GM19351 (cell line): ENCODE data around the gene CA11.

Experiments
- ATAC-seq: cut with Tn5 transposase; IDR thresholded peaks from one replicate; pipeline ENCODE4 v1.9.1; 2021; ENCODE audit warnings: mild to moderate bottlenecking, moderate library complexity; ENCODE audit not compliant: unreplicated experiment

The CA11 gene

DNA sequence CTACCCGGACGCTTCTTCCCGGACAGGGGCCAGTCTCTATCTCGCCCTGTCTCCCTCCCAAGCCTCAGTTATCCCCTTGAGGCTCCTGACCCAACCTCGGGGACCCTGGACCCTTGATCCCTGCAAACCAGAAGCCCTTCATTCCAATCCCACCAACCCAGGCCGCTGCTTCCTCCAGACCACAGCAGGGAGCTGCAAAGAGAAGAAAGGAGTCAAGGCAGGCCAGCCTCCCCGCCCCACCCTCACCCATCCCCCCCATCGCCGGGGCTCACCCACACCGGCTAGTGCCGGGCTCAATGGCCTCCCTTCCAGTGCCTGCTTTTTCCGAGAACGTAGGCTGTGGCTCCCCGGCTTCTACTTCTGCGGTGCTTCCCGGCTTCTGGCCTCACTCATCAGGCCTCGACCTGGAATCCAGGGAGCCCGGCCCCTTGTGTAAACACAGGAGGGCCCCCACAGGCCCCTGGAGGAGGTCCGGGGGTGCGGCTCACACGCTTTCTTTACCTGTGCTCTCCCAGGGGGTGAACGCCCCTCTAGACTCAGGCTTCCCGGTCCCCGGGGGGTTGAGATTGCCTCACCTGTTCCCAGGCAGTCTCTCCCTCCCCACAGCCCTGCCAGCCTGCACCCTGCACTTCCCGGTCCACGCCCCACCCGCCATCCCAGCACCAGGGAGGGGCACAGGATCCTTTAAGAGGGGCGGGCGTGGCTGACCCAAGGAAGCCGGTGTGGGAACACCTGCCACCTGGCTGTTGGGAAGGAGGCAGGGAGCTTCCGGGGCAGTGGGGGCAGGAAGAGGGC lies 31.4 kb downstream of the CA11 start, which contains the start of gene FAM83E:
FAM83E (minus strand) TSS at position 641 of the 795 bp plus-strand sequence. CDS start 1,704 bp downstream, outside the sequence.
- no peak for ATAC-seq

- no peak for ATAC-seq
Measured at GRCh38 chr19:48613852-48614435, 32.0 kb downstream of the CA11 start.

GRCh38 chr19:48613024-48613851 lies 32.7 kb downstream of the CA11 start:
- no peak for ATAC-seq

GRCh38 chr19:48611872-48612271 lies 34.1 kb downstream of the CA11 start:
- ATAC-seq = no peak

DNA sequence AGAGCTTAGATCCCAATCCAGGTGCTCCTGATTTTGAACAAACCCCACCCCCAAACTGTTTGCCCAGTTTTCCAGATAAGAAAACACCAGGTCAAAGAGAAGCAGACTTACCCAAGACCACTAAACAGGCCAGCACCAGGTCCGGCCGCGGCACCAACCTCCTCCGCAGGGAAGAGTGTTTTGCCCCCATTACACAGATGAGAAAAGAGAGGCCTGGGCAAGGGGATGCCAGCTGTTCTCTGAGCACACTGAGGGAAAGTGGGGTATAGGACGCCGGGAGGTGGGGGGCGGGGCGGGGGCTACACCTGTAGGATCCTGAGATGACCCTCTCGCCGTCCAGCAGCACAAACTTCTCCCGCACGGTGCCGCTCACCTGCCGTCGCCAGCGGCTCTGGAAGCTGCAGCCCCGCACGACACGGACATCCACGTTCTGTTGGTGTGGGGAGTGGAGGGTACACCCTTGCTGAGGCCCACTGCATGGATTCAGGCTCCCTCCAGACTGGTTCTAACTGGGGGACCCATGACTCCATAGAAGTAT lies 36.3 kb downstream of the CA11 start:
- ATAC-seq = no peak

DNA sequence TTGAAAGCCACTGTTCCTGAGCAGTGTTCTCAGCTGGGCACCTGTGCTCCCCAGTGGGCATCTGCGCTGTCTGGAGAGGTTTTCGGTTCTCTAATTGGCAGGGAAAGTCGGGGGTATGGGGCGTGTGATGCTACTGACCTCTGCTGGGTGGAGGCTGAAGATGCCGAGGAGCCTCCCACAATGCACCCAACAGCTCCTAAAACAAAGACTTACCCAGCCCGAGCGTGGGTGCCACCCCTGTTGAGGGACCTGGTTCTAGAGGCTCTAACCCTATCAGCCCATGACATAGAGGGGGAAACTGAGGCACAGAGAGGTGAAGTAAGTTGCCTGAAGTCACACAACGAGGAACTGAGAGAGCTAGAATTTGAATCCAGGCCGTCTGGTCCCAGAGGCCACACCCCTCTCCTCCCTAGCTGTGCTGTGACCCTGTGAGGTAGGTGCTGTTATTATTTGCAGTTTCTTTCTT lies 37.2 kb downstream of the CA11 start:
- no peak for ATAC-seq

DNA sequence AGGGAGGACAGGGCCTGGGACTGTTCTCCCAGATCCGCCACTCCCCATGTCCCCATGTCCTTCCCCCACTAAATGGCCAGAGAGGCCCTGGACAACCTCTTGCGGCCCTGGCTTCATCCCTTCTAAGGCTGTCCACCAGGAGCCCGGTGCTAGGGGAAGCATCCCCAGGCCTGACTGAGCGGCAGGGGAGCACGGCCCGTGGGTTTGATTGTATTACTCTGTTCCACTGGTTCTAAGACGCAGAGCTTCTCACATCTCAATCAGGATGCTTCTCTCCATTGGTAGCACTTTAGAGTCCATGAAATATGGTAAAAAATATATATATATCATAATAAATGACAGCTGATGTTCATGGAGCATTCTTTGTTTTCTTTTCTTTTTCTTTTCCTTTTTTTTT lies 38.6 kb downstream of the CA11 start:
- ATAC-seq = no peak

DNA sequence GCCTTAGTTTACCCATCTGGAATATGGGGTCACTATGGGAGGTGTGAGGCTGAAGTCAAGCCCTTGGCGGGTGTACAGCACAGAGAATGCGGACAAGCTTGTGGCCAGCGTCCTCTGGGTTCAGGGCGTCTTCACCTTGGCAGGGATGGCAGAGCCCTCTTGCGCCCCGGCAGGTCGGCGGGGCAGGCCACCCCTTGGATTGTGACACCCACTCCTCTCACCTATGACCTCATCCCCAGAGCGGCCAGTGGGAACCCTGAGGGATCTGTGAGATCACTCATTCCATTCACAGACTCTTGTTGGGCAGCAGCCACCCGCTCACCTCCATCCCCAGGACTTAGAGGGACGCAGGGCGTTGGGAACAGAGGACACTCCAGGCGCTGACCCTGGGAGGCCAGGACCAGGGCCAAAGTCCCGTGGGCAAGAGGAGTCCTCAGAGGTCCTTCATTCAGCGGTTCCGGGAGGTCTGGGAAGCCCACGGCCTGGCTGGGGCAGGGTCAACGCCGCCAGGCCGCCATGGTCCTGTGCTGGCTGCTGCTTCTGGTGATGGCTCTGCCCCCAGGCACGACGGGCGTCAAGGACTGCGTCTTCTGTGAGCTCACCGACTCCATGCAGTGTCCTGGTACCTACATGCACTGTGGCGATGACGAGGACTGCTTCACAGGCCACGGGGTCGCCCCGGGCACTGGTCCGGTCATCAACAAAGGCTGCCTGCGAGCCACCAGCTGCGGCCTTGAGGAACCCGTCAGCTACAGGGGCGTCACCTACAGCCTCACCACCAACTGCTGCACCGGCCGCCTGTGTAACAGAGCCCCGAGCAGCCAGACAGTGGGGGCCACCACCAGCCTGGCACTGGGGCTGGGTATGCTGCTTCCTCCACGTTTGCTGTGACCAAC lies 39.3 kb downstream of the CA11 start, which contains the start of gene SPACA4:
SPACA4 (plus strand) TSS at position 280 of the 896 bp plus-strand sequence; CDS start at position 517, 237 bp downstream.
- ATAC-seq = no peak

DNA sequence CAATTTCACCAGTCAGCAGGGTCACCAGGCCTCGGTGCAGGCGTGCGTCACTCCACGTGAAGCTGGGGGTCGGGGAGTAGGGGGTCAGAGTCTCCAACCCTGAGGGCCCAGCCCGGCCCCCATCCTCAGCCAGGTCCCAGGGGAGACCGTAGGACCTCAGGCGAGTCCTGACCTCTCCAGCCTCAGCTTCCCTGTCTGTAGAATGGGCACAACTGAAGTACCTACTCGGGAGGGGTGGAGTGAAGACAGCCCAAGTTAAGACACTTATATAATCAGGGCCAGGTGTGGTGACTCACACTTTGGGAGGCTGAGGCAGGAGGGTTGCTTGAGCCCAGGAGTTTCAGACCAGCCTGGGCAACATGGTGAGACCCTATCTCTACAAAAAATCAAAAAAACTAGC lies 42.1 kb downstream of the CA11 start:
- no peak for ATAC-seq

- no peak for ATAC-seq
Measured at GRCh38 chr19:48603449-48603848, 42.5 kb downstream of the CA11 start.

DNA sequence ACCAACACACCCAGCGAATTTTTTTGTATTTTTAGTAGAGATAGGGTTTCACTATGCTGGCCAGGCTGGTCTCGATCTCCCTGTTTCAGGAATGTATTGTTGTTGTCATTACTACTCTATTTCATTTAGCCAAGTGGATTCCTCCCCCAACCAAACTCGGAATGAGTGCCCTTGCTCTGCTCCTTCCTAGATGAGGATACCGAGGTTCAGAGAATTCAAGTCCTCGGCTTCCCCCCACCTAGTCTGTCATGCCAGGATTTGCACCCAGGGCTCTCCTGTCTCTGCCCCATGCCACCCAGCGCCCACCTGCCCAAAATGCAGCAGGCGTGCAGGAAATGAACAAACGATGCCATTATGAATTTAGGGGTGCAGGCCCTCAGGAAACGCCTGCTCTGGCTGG lies 43.0 kb downstream of the CA11 start:
- ATAC-seq = no peak

DNA sequence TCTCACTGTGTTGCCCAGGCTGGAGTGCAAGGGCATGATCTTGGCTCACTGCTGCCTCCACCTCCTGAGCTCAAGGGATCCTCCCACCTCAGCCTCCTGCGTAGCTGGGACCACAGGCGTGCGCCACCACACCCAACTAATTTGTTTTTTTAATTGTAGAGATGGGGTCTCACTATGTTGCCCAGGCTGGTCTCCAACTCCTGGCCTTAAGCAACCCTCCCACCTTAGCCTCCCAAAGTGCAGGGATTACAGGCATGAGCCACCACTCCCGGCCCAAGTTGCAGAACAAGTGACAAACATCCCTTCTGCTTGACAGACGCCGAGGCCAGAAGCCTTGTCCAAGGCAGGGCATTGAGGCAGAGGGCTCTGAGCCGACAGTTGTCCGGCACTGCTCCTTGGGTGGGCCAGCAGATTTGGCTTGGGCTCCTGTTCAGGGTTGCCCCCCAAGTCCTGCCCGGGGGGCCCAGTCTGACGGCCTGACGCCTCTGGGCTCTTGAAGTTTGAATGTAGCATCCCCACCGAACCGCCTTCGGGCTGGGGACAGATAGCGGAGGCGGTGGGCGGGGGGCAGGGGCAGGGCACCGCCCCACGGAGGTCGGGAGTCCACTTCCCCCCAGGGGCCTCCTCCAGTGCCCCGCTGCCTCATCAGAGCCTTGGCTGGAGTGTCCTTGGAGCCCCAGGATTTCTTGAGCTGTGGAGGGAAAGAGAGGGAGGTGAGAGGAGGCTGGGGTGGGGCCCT lies 45.1 kb downstream of the CA11 start:
- ATAC-seq = no peak

DNA sequence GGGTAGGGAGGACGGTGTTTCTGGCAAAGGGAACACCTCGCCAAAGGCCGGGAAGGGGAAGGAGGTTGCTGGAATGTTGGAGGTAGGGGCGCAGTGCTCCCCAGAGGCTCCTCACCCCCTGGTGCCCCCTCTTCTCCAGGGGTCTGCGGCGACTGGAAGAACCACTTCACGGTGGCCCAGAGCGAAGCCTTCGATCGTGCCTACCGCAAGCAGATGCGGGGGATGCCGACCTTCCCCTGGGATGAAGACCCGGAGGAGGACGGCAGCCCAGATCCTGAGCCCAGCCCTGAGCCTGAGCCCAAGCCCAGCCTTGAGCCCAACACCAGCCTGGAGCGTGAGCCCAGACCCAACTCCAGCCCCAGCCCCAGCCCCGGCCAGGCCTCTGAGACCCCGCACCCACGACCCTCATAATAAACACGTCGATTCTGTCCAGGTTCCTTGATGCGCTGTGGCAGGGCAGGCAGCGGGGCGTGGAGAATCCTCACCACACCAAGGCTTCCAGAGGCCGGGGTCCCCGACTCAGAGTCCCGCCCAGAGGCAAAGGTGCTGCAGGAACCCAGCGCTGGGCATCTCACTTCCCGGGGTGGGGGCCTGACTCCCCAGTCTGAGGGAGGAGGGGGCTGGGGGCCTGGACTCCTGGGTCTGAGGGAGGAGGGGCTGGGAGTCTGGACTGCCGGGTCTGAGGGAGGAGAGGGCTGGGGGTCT lies 46.8 kb downstream of the CA11 start:
- no peak for ATAC-seq

- no peak for ATAC-seq
Measured at GRCh38 chr19:48596679-48597465, 49.1 kb downstream of the CA11 start.

DNA sequence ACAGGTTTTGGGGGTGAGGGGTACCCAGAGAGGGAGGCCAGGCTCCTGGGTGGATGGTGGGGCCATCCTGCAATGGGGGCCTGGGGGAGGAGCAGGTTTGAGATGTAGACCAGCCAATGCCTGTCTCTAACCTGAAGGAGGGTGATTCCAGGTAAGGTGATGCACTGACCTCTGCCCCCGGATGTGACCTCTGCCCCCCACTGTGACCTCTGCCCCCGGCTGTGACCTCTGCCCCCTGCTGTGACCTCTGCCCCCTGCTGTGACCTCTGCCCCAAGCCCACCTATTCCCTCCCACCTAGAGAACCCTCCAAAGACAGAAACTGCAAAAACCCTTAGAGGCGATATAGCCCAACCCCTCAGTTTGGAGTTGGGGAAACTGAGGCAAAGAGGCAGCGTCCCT lies 49.8 kb downstream of the CA11 start:
- no peak for ATAC-seq

GRCh38 chr19:48595833-48596232 lies 50.2 kb downstream of the CA11 start:
- ATAC-seq = no peak

- ATAC-seq = no peak
Measured at GRCh38 chr19:48595171-48595570, 50.8 kb downstream of the CA11 start.

GRCh38 chr19:48591021-48591420 lies 55.0 kb downstream of the CA11 start:
- no peak for ATAC-seq
